HG02840 (cell line): Measurements from ENCODE around the gene NME7.
"Not testable (repeated sequence)": the region's sequence is repeated elsewhere in the genome, so short reads cannot be mapped to it uniquely, and the experiment has no call there.

ENCODE experiments used
- ATAC-seq: cut with Tn5 transposase; IDR thresholded peaks from one replicate; pipeline ENCODE4 v1.9.1; 2021; ENCODE audit warnings: mild to moderate bottlenecking, moderate library complexity, moderate number of reproducible peaks; ENCODE audit not compliant: unreplicated experiment, low FRiP score

Gene NME7

DNA sequence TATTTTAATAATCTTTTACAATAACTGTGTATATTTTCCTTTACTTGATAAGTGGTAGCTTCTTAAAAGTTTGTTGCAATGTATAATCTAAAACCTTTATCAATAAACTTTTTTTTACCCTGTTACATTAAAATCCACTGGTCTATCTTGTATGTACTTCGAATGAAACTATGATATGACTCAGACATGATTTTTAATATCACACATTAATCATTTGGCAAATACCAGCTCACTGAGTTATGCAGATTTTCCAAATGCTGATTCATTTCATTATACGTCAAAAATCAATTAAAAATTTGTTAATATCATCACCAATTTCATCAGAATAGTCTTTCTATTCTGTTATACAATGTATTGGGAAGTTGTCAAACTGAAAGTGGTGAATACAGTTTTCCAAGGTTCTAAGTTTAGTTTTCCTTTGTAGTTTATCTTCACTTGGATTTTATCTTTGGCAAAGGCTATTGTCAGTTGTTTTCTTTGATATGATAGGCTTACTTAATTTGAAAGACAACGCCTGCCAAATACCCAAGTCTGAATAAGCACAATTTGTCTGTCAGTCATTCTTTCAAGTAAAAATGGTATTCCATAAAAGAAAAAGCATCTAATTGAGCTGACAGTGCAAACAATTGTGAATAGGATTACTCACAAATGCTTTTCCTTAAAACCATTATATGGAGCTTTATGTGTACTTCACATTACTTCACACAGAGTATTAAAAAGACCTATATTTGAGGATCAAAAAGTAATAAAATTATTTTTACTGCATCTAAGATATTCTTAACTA lies 127.0 kb downstream of the NME7 start:
- no peak for ATAC-seq

DNA sequence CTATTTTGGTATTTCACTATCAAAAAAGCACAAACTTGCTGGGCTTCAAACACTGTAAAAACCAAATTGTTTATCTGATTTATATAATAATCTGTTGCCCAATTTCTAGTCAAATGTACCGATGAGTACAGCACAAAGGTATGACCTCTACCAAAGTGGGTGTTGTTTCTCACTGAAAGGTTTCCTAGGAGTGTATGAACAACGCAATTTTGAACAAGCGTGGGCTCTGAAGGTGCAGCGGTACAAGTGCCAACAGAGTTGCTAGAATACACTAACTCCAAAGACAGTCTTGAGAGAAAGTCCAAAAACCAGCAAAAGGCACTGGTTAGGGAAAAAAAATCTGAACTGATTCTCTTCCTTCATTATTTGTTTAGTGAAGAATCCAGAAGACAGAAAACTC lies 130.7 kb downstream of the NME7 start:
- no peak for ATAC-seq

DNA sequence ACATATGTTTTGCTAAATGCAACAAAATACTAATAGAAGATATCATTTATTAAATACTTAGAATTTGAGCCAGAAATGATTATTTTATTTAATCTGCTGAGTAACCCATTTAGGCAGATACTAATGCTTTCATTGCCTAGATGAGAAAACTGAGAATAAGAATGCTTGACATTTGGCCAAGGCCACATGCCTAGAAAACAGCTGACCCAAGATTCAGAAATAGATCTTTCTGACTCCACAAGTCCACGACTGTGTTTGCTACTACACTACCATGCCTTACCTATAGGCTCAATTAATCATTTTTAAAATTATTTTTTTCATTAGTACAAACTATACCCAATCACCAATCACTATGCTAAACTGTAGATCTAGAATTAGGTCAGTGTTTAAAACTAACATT lies 131.5 kb downstream of the NME7 start:
- no peak for ATAC-seq

DNA sequence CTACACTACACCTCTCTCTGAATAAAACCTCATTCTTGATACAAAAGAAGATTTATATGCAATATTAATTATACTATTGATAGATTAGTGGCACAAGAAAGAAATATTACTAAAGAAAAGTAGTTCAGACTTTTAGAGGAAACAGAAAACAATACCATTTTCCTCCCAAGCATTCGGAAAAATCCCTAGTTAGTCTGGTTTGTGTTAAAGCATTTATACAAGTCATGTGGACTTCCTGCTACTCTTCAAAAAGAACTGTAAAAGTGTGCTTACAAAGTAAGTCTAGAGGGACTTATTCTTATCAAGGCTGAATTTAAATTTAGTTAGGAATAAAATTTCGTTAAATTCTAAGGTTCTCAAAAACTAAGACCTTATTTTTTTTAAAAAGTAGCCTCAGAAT lies 132.0 kb downstream of the NME7 start:
- ATAC-seq = no peak

DNA sequence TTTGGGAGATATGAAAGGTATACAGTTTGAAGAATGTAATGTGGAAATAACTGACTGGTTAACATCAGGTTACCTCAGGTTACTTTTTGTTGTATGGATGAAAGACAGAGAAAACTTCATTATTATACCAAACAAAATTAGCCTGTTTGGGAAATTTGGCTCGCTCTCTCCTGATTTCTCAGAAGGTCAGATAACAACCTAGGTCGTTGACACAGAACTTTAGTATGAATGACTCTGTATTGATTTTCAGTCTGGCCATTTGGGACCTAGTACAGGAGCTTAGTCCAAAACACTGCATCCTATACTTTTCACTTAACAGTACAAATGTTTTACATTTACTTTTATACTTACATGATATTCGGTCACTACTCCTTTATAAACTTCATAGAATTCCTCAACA lies 132.8 kb downstream of the NME7 start:
- ATAC-seq = no peak

DNA sequence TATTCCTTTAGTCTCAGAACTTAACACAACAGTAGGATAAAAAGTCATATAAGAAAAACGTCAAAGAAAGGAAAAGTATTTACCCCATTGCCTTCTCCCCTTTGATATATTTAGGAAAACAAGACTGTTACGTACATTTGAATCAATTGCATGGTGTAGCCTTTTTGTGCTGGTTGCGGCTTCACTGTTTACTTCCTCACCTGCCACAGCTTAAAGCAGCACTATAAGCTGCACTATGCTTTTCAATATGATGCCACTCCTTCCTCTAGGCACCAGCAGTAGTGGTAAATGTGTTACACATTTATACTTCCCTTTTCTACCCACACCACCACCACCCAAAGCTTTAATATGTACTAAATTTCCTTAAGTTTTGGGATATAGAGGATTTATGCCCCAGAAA lies 150.0 kb downstream of the NME7 start:
- ATAC-seq = no peak

DNA sequence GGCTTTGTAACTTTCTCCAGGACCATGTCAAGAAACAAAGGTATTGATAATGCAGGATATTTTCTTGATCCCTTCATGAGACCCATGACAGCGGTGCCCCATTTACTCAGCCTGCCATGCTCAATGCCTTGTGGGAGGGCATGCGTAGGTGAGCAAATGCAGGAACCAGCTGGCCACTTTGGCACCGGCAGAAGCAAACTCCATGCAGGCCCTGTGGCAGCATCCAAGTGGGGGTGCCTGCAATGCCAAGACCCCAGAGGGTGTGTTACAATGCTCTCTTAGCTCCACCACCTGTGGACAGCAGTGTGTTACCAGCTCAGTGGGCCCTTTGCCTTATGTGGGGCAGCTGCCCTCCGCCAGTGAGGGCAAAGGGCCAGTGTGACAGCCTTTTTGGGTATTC lies 153.0 kb downstream of the NME7 start:
- no peak for ATAC-seq

DNA sequence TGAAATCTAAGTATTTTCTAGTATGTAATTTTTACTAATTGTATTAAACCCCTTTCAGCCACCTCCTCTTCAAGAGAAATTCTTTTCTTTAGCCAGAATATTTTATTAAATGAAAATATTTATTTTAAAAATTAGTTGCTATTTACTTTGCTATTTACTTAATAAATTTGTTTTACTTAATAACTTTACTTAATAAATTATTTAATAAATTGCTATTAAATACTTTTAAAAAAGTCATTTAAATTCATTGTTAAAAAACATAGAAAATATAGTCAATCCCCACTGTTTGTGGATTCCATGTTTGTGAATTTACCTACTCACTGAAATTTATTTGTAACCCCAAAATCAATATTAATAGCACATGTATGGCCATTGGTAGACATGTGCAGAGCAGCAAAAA lies 155.5 kb downstream of the NME7 start:
- ATAC-seq = no peak

DNA sequence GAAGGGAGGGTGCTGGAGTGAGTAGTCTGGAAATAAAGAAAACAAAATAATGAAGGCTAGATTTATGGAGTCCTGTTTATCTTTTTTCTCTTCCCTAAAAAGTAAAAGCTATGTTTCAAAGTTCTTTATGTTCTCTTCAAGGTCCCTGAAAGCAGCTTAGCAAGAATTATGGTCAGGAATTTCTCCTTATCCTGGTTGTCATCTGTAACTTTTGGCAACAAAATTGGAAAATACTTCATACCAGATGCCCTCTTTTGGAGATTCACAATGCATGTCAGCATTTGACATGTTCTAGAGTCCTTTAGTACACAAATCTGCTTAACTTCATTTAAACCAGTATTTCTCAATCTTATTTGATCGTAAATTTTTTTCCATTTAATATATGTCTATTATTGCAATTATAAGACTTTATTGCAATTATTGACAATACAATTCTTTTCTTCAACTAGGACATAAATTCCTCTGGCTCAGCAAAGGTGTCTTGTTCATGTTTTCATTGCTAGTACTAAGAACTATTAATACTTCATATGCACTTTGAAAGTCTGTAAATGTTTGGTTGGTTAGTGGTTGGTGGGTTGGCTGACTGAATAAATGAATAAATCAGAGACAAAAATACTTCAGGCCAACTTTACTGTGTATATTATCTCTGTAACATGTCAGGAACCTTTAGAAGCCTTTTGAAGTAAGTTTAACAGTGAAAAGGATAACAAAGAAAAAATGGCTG lies 159.6 kb downstream of the NME7 start:
- no peak for ATAC-seq

DNA sequence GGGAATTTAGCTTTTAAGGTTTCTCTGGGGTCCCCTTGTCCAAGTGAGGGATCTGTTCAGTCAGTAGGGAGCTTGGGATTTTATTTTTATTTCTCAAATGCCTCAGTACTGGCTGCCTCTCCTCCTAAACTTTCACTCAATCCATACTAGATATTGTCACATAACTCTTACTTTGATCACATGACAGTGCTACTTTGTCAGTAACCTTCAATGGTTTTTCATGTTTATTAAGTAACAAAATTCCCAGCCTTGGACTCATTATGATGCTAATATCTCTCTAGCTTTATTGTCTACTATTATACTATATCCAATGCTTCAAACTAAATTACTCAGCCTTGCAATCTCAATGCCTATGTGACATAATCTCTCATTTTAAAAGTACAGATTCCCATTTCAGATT lies 163.4 kb downstream of the NME7 start:
- ATAC-seq = no peak

DNA sequence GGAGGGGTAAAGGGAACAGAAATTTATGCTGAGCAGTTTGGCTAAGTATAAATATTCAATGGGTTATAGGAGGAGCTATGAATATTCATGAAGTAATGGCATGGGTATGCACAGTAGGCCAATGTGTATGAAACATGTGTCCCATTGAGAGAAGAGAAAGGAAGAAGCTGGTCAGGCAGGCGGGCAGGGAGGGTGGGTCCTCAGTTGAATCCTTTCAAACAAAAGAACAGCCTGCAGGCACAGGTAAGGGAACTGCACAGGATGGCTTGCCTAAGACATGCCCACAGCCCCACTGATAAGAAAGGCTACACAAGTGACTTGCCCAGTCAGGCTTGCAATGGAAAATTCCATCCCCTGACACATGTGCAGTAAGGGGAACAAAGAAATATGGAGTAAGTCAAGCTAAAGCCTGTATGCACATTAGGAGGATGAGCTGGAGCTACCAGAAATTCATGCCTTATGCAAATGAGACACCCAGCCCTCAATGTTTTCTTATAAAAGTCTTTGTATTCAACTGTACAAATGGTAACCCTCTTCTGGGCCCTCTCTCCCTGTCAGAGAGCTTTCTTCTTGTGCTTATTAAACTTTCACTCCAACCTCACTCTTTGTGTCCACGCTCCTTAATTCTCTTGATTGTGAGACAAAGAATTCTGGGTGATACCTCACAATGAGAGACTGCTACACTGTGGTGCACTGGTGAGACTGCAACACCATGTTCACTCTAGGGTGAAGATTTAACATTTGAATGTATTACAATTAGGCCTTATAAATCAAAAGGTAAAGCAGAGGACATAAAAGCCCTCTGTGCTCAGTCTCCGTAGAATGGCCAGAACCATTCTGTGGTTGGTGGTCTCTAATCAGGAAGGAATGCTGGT lies 164.6 kb downstream of the NME7 start:
- no peak for ATAC-seq

DNA sequence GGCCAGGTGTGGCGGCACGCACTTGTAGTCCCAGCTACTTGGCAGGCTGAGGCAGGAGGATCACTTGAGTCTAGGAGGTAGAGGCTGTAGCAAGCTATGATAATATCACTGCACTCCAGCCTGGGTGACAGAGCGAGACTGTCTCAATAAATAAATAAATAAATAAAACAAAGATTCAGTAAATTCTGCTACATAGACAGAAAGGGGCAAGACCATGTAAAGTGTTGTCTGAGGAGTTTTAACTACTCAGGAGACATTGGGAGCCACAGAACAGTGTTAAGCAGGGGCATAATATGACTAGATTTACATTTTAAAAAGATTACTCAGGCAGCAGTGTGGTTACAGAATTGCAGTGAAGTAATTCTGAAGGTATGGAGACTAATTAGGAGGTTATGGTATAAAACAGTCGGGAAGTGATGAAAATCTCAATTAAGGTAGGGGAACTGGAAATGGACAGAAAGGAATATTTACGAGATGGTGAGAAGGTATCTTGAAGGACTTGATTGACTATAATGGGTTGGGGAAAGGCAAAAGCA lies 166.4 kb downstream of the NME7 start:
- ATAC-seq = no peak

DNA sequence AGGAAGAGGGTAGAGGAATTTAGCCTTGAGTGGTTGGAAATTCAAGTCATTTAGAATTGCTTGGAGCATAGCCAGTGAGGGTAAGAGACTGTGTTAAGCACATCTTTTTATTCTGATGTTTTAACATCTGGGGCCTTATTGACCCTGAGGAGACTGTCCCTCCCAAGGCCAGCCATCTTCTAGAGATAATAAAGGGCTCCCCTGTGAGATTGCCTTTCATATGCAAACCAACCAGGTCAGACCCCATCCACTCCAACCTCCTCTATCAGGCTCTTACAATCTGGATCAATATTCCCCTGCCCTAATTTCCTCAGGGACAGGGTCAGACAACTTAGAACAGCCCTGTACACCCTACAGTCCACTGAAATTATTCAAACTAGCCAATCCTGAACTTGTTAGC lies 167.3 kb downstream of the NME7 start:
- ATAC-seq = no peak

DNA sequence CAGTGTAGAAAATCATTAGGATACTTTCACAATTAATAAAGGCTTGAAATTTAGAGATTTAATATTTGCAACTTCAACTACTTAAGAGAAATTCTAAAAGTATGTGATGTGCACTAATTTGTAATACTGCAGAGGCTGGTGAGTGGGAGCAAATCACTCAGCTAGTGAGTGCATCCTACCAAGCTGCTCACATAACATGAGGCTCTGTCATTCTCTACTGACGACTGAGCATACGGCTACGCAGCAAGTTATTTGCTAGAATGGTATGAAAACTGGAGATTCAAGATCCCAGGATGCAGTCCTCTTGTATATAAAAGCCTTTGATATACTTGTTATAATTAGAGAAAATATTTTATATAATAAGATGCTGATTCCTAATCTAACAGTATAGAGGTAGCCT lies 171.0 kb downstream of the NME7 start:
- ATAC-seq = no peak

DNA sequence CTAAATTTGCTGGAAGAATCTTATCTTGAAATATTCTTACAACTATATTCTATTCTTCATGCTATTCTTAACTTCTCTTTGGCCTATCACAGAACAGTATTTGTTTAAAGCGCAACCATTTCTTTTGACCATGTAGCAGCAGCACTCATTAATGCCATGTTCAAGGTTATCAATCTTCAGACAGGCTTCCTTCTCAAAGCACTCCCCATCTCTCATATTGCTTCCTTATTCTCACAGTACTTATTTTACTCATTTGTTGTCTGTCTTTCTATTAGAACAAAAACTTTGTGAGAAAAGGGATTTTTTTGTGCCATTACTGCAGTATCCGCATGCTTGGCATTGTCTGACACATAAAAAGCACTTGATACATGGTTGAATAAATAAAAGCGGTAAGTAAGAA lies 171.4 kb downstream of the NME7 start:
- ATAC-seq = no peak

DNA sequence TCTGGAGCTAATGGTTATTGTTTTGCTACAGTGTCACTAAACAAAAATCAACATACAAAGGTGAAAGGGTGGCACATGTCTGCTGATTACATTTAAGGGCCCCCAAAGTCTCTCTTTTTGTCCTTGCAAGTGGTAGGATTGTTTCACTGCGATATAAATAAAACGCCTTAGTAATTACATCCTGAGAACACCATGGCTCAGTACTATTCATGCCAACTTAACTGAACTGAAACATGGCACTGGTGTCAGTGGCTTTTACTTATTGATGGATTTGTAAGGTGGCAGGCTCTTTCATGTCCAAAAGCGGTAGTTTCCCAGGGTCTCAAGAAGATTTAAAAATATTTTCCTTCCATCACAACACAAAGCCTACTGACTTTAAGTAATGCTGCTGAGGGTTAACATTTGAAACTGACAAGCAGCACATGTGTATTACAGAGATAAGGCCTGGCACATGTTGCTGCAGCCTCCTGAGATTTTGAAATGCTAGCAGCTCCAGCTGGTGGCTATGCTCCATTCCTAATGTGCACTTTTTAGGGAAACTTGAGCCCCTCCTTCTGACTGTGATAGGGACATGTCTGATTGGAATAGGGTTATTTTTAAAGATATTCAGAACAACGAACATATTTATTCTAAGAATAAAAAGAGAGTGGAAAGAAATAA lies 174.3 kb downstream of the NME7 start:
- ATAC-seq = no peak

DNA sequence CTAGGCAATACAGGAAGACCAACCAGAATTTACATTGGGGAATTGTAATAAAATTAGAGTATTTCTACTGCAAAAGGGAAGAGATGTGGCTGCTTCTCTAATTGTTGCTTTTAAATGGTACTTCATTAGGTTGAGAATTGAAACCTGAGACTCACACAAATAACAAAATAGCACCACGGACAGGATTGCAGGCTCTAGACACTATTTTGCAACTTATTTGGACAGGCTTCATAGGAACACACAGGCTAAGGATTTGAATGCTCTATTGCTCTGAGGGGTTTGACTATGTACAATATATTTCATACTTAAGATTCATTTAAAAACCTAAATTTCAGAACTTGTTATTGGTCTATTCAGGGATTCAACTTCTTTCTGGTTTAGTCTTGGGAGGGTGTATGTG lies 181.5 kb downstream of the NME7 start:
- no peak for ATAC-seq

DNA sequence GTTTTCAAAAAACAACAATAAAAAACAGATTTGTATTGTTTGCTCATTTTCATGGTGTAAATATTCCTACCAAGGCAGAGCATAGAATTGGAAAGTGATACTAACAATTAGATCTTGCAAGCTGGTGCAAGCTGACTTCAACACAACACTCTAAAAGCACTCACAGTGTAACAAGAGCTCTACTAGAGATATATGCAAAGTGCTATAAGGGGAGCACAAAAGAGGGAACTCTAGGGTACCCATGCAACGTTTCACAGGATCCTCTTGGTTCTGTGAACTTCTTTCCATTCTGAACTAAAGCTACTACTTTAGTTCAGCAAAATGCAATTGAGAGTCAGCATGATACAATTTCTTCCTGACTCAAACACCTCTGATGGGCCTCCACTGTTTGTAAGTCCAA lies 182.8 kb downstream of the NME7 start:
- no peak for ATAC-seq

DNA sequence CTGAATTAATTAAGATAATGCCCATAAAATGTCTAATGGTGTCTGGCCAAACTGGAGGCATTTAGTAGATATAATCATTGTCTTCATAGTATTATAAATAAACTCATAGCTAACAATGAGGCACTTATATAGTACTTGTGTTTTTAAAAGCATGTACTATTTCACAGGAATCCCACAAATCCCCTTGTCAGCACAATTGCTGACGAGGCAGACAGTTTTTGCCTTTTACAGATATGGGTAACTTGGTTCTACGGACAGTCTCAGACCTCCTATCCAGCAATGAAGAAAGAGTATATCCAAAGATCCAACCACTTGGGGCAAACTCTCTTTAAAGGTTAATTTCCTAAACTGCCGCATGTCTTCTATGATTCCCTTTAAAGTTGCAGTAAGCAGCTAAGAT lies 187.4 kb downstream of the NME7 start:
- ATAC-seq = no peak

DNA sequence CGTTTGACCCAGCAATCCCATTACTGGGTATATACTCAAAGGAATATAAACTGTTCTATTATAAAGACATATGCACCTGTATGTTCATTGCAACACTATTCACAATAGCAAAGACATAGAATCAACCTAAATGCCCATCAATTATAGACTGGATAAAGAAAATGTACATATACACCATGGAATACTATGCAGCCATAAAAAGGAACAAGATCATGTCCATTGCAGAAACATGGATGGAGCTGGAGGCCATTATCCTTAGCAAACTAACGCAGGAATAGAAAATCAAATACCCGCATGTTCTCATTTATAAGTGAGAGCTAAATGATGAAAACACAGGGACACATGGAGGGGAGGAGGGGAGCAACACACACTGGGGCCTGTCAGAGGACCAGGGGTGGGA lies 188.2 kb downstream of the NME7 start:
- ATAC-seq = not testable (repeated sequence)
